ENCODE measurements around the gene PCDHA5. TPM values are rescaled to one million over a fixed set of nuclear protein-coding genes. Genes with fewer than 3 reads are reported as not detected.

The PCDHA5 gene
- total and polyA plus RNA-seq, 9 donors = 0.07 to 1.4 (median 0.40) TPM

GRCh38 chr5:140857177-140857986, 36.0 kb downstream of the PCDHA5 start:
- 48 to 61% methylated on average over 76 to 94 of the region's 94 CpGs; no CpG with 5 or more reads in 1 of the 3 donors for WGBS, 3 donors
- H3K4me1 ChIP-seq (ENCODE audit: insufficient read depth) = no peaks in the 10 kb centered on the region
- no peak for TF ChIP-seq EP300 (IDR thresholded peaks at IDR 0.05)
- no peak for TF ChIP-seq POLR2A (IDR thresholded peaks at IDR 0.05)
- no peak for TF ChIP-seq CTCF (IDR thresholded peaks at IDR 0.05)

GRCh38 chr5:140857987-140858240, 36.5 kb downstream of the PCDHA5 start:
- 68 to 72% methylated on average over 10 to 17 of the region's 22 CpGs; no CpG with 5 or more reads in 1 of the 3 donors for WGBS, 3 donors
- TF ChIP-seq POLR2A (IDR thresholded peaks at IDR 0.05) = no peak
- TF ChIP-seq EP300 (IDR thresholded peaks at IDR 0.05) = no peak
- TF ChIP-seq CTCF (IDR thresholded peaks at IDR 0.05) = no peak
- intact Hi-C loops (cut with DNase I) = no loop called here
- Histone ChIP-seq H3K4me3 (no peak overlapping the region), H3K4me1 (ENCODE audit: insufficient read depth) (no peaks in the 10 kb centered on the region), H3K27ac (no peak overlapping the region), H3K36me3 (no peaks in the 10 kb centered on the region), H3K27me3 (no peaks in the 10 kb centered on the region), H3K9me3 (peaks cover 0 to 8% of the 10 kb centered on the region in 2 donors)
- no peak for DNase-seq

More at GRCh38 chr5:140857177-140857986, 36.0 kb downstream of the PCDHA5 start:
- Histone ChIP-seq H3K9me3 (peaks cover 0 to 3% of the 10 kb centered on the region in 2 donors), H3K4me3 (no peak overlapping the region), H3K27me3 (no peaks in the 10 kb centered on the region), H3K27ac (no peak overlapping the region), H3K36me3 (no peaks in the 10 kb centered on the region)
- DNase-seq = no peak
- intact Hi-C loops (cut with DNase I) = no loop called here

- intact Hi-C loops (cut with DNase I) = no loop called here
- no peaks in the 10 kb centered on the region for H3K27me3 ChIP-seq
- H3K4me1 ChIP-seq (ENCODE audit: insufficient read depth) = no peaks in the 10 kb centered on the region
- TF ChIP-seq POLR2A (IDR thresholded peaks at IDR 0.05) (no peak), CTCF (IDR thresholded peaks at IDR 0.05) (no peak), EP300 (IDR thresholded peaks at IDR 0.05) (no peak)
- DNase-seq = no peak
- H3K9me3 ChIP-seq = peaks cover 0 to 11% of the 10 kb centered on the region in 2 donors
- H3K36me3 ChIP-seq = no peaks in the 10 kb centered on the region
- 34 to 49% (median 39%) methylated on average over 73 to 76 of the region's 76 CpGs for WGBS, 3 donors
- H3K27ac ChIP-seq = no peak overlapping the region
- H3K4me3 ChIP-seq = no peak overlapping the region
Measured at GRCh38 chr5:140862441-140863295, 41.3 kb downstream of the PCDHA5 start.

GRCh38 chr5:140868721-140869554, 47.5 kb downstream of the PCDHA5 start, which contains the start of gene PCDHA11:
Gene PCDHA11 (plus strand): TSS chr5:140868957. CDS start chr5:140869104, 147 bp downstream.
- Histone ChIP-seq H3K9me3 (peaks cover 0 to 18% of the 10 kb centered on the region in 2 donors), H3K27ac (no peak within 1 kb of the TSS), H3K36me3 (no peaks in the 10 kb centered on the region), H3K27me3 (no peaks in the 10 kb centered on the region), H3K4me1 (ENCODE audit: insufficient read depth) (no peaks in the 10 kb centered on the region), H3K4me3 (no peak within 1 kb of the TSS)
- 11 to 20% (median 16%) methylated on average over 41 of the region's 41 CpGs for WGBS, 3 donors
- intact Hi-C loops (cut with DNase I) = no loop called here
- TF ChIP-seq POLR2A (IDR thresholded peaks at IDR 0.05) (no peak), EP300 (IDR thresholded peaks at IDR 0.05) (no peak), CTCF (IDR thresholded peaks at IDR 0.05) (no peak)
- DNase-seq = no peak
